EL (cell line): Measurements from ENCODE around the gene HNMT.
A peak's percentile ranks its signal among the peaks of the same experiment; 100 is the strongest.
"Not testable (repeated sequence)": the region's sequence is repeated elsewhere in the genome, so short reads cannot be mapped to it uniquely, and the experiment has no call there.

Source experiments
- DNase-seq: peaks from one replicate; pipeline ENCODE4 v3.0.0-alpha.2; 2016

Gene HNMT

DNA sequence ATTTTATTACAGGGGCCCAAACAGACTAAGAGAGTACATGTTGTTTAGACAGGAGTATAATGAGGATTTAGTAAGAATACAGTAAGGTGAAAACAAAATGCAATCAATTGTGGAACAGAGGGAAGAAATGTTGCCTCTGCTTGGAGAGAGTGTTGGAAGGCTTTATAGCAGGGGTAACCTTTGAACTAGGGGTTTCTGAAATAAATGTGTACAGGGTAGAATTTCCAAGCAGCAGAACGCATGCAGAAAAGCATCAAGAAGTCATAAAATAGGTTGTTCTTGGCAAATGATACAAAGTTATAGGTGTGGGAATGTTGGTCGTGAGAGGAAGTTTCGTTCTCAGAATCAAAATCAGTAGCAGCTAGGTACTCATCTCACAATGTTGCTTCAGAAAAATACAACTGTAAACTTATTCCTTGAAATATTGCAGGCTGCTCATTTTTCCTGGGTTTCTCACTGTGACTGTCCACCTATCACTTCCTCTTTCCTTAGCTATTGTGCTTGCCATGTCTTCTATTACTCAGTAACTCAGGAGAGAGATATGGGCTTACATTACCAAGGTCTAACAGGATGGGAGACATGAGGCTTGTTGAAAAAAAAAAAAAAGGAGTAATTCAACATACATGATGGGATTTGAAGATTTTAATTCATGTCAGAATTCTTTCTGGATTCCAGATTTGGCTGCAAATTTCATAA is 17.1 kb upstream of the HNMT start:
- DNase-seq = no peak

DNA sequence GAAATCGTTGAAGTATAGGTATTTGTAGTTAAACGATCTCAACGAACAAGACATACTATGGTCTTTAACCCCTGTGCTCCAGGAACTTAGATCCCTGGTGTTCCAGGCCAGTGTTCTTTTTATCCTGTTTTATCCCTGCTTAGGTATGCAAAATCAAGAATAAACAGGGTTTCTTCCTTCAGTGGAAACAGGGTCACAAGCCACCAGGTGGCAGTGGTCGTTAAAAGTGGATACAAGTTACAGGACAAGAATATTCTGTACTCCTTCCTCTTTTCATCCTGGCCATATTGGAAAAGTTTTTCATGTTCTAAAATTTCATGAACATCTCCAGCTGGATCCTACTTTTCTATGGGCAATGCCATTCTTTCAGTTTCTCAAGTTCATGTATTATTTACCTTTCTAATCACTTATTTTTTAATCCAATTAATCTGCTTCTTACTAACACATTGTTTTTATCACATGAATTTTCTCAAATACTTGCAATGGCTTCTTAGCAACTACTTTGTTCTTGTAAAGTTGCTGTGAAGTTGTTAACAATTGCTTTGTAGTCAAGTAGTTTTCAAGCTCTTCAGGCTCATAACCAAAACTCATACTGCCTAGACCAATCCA is 16.4 kb upstream of the HNMT start:
- peak; percentile 58 for DNase-seq

DNA sequence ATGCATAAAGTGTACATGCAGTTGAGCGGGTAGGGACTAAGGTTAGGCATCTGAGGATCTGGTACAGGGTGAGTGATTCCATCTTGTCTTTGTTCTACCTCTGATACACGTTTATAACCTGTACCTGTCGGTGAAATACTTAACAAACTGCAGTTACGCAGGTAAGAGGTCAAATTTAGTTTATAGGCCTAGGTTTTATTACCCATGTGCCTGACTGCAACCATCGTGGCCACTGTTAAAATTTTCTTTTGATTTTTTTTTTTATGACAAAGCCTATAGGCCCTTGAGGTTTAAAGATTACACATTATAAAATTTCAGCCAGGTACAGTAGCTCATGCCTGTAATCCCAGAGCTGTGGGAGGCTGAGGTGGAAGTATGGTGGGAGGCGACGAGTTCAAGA is 15.4 kb upstream of the HNMT start:
- DNase-seq = no peak

DNA sequence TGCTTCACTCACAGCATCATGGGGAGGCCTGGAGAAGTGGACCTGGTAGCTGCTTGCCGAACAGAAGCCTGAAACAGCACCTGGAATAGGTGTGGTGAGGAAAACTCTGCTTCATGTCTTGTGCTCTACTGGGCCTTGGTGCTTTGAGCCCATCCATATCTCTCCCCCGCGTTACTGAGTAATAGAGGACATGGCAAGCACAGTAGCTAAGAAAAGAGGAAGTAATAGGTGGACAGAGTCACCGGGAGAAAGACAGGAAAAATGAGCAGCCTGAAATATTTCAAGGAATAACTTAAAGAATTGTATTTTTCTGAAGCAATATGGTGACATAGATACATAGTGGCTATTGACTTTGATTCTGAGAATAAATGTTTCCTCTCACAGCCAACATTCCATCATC is 14.0 kb upstream of the HNMT start:
- no peak for DNase-seq

DNA sequence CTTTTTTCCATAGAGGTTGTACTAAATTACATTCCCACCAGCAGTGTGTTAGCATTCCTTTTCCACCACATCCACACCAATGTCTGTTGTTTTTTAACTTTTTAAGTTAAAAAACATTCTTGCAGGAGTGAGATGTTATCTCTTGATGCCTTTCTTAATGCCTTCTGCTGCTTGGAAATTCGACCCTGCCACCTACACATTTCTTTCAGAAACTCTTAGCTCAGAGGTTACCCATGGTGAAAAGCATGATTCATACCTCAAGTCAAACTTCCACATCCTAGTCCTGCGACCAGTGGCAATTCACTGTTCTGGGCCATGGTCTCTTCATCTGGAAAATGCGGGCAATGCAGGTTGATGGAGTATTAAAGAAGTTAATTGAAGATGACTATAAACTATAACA is 12.7 kb upstream of the HNMT start:
- DNase-seq = peak; percentile 43

DNA sequence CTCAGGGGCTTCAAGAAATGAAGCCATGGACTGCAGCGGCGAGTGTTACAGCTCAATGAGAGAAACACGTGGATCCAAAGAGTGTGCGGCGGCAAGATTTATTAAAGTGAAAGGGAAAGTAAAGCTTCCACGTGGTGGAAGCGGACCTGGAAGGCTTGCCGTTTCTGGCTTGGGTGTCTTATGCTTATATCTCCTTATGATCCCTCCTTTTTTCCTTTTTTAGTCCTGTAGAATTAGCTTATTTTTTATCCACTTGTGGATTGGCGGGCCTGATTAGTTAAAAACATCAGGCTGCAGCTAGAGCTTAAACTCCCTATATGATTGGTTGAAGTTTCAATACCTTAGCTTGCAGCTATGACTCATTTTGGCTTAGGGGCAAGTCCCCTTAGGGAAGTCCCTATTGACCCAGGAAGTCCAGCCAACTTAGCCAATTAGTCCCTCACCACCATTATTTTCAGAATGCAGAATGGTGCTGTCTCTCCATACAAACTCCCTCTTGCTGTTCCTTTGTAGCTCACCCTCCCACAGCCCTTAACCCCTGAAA is 11.6 kb upstream of the HNMT start:
- no peak for DNase-seq

DNA sequence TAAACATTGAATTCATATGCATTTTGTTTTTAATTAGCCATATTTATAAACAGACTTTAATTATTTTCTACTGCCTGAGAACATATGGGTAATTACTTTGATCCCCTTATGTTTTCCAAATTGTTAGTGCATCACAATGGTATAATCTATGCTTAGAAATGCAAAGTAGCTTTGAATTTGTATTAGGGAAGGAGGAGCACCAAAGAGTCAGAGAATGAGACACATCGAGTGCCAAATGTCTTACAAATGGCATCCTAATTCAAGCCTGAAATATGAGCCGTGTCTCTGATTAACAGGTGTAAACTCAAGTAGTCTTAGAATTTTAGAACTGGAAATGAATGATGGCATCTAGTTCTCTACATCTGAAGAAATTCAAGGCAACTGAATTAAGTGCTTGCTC is 8.7 kb upstream of the HNMT start:
- DNase-seq = no peak

DNA sequence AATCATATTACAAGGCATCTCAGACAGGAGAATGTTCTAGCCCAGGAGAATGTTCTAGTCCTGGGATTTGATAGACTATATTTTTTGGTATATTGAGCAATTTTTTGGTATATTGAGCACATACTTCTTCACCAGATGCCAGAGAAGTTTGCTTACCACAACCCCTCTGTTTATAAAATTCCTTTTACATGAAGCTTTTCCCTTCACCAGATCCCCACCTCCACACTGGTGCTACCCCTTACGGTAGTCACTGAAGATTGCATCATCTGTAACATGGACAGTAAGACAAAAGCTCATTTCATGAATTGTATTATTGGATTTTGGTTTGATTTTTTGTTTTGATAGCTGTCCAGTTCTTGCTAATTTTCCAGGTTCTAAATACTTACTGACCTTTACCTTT is 7.2 kb upstream of the HNMT start:
- DNase-seq = peak; percentile 84

DNA sequence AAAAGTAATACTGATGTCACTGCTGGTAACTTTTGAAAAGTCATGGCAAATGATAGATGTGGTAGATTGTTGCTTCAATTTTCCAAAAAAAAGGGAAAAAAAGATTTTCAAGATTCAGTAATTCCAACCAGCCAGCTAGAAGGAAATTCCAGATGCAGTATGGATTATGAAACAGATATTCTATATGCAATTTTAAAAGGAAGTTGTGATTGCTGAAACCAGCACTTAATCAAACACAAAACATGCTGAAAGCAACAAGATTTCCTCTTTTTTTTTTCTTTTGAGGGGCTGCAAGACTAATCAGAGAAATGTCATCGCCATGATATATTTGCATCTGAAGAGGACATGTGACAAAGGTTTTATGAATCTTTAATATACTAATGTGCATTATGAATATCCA is 5.1 kb upstream of the HNMT start:
- DNase-seq = no peak

DNA sequence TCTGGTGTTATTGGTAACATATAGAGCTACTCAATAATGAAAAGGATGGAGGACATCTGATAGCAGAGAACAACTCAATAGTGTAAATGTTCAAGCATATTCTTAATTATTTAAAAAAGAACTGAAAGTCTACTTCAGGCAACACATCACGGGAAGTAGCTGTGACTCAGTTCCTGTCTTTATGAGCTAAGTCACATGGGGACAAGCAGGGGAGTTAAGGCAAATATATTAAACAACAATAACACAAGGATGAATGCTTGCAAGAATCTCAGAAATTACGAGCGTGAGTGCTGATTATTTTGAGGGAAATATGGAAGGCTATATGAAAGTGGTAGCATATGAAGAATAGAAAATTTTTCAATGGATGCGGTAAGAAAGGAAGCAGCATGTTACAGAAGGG is 4.0 kb upstream of the HNMT start:
- no peak for DNase-seq

DNA sequence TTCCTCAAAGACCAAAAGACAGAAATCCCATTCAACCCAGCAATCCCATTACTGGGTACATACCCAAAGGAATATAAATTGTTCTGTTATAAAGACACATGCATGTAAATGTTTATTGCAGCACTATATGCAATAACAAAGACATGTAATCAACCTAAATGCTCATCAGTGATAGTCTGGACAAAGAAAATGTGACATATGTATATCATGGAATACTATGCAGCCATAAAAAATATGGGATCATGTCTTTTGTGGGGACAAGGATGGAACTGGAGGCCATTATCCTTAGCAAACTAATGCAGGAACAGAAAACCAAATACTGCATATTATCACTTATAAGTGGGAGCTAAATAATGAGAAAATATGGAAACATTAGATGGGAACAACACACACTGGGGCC is 2.7 kb upstream of the HNMT start:
- no peak for DNase-seq

DNA sequence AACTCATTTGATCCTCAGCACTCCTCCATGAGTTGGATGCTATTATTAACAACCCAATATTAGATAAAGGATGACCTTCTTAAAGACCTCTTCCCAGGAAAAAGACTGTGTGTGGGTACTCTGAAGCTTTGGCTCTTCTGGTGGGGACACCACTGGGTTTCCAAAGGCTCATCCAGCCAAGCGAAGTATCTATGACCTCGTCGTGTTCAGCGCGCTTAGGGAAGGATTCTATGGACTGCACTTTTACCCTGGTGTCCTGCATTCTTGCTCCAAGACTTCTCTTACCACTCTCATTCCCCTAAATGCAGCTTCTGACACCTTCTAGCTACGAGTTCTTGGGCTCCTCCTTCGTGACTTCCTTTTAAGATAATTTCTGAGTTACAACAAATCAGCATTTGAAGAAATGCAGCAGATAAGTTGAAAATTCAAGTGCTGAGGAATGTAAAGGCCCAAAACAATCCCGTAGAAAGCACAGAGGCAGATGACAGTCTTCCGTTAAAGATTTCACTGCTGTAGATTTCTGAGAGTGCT is 673 bp upstream of the HNMT start:
- DNase-seq = no peak

DNA sequence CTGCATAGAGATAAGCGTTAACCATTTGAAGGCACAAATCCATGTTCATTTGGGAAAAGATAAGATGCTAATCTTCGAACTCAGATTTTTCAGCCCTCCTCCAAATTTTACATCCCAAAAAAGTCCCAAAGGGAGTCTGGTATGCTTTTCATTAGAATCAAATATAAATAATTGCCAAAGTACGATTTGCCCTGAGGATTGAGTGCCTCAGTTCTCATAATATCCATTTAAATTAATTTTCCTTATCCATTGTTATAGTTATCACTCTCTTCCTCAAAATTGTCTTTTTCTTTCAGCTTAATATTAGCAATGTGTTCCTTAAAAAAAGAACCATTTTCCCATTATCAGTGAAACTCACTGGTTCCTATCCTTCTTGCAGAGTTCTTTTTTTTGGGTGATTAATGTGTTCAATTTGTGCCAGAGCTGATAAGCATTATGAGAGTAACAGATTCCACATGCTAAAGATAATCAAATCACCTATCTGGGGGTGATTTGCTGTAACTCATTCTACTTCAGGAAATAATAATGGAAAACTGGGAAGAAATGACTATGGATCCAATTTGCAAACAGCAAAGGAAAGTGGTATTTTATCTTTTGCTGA is 686 bp downstream of the HNMT start:
- DNase-seq = no peak

DNA sequence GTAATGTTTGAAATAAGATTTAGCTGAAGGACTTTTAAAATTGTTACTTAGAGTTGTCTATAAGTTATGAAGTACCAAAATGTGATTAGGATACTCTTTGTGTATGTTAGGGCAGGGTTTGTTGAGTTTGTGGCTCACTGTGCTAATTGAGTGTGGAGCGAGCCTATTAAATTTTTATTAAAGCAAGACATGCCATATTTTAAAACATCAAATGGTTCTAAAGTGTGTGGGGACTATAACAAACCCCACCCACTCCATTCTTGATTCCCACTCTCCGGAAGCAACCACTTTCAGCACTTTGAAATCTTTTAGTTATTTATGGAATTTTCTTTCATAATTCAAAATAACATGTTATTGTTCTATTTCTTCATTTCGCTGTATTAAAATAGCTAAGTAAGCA is 1.8 kb downstream of the HNMT start:
- no peak for DNase-seq

DNA sequence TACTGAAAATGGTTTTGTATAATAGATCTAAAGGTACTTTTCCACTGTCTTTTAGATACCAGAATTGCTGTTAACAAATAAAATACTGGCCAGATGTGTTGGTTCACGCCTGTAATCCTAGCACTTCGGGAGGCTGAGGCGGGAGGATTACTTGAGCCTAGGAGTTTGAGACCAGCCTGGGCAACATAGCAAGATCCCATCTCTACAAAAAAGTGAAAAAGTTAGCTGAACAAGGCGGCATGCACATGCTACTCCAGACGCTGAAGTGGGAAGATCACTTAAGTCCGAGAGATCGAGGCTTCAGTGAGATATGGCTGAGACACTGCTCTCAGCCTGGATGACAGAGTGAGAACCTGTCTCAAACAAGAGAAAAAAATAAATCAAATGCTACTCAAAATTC is 2.8 kb downstream of the HNMT start:
- no peak for DNase-seq

DNA sequence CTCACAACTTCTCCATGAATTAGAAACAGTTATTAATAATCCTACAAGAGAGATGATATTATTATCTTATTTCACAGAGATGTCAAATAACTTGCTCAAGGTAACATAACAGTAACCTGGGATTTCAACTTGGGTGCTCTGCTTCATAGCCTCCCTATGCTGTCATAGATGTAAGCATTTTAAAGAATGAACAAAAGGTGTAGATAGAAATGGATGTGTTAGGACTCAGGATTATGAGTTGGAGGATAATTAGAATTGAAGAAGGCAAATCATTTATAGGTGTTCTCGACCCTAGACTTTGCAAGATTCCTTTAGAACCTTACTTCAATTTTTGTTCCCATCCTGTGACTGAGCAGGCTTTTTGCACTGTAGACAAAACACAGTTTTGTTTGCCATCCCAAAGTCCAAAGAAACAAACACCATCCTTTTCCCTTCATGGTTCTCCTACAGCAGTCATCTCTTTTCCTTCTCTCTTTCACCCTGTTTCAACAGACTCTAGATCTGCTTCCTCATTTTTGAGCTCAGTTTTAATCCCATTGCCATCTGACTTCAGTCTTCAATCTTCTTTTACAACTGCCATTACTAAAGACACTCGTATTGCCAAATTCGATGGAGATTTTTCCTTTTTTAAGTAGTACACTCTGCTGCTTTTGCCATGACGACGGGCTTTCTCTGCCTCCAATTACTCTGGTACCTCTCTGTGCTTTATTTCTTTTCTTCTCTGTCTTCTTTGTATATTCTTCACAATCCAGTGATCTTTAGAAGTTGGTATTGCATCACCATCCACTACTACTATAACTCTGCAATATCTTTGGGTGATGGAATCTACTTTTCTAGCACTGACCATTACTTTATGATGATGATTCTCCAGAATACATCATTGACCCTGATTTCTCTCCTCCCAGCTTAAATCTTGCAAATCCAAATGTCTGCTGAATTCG is 4.5 kb downstream of the HNMT start:
- DNase-seq = no peak

DNA sequence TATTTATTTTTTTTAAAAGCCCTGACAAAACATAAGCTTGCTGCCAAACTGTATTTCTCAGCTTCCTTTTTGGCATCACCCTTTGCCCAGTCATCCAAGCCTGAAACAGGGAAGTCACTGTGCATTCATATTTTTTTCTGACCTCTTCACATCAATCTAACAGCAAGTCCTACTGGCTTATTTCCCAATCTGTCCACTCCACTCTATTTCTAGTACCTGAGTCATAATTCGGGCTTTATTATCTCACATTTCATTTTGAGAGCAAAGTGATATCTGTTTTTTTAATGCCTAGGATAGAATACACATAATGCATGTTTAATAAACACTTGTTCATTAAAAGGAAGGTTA is 5.1 kb downstream of the HNMT start:
- peak; percentile 52 for DNase-seq

DNA sequence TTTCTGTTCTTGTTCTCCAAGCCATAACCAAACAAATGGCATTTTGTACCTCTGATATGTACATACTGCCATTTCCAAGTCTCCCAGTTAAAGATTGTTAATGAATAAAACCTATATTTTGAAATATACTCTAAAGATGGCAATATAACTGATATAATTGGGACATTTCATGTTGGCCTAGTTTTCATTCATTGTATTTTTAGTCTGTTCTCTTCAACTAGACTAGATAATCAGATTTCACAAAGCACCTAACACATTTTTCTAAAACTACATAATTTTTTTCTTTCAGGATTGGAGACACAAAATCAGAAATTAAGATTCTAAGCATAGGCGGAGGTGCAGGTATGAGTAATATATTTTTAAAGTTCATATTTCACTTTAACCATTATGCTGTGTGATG is 5.6 kb downstream of the HNMT start:
- DNase-seq = no peak

DNA sequence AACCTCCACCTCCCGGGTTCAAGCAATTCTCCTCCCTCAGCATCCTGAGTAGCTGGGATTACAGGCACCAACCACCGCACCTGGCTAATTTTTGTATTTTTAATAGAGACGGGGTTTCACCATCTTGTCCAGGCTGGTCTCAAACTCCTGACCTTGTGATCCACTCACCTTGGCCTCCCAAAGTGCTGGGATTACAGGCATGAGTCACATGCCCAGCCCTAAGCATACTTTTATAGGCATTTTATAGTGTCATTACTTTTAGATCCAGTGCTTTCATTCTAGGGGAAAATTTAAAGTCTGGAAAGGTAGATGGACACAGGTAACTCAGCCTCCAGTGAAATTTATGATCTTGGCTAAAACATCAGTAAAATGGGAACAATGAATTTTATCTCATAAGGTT is 7.0 kb downstream of the HNMT start:
- not testable (repeated sequence) for DNase-seq

DNA sequence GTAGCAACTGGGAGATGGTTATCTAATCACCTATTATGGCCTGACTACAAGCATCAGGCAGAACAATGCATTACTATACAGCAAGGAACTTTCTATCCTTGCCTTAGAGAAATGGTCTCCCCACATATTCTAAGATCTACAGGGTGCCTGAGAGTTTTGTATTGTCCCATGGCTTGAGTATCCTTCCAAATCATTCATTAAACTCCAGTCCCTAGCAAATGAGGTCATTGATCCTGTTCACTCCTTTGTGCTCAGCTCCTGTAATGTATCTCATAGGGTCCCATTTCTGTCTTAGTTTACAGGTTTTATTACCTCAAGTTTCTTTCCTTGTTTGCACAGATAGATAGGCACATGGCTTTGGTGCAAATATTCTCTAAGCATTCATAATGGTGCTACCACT is 9.0 kb downstream of the HNMT start:
- DNase-seq = no peak

DNA sequence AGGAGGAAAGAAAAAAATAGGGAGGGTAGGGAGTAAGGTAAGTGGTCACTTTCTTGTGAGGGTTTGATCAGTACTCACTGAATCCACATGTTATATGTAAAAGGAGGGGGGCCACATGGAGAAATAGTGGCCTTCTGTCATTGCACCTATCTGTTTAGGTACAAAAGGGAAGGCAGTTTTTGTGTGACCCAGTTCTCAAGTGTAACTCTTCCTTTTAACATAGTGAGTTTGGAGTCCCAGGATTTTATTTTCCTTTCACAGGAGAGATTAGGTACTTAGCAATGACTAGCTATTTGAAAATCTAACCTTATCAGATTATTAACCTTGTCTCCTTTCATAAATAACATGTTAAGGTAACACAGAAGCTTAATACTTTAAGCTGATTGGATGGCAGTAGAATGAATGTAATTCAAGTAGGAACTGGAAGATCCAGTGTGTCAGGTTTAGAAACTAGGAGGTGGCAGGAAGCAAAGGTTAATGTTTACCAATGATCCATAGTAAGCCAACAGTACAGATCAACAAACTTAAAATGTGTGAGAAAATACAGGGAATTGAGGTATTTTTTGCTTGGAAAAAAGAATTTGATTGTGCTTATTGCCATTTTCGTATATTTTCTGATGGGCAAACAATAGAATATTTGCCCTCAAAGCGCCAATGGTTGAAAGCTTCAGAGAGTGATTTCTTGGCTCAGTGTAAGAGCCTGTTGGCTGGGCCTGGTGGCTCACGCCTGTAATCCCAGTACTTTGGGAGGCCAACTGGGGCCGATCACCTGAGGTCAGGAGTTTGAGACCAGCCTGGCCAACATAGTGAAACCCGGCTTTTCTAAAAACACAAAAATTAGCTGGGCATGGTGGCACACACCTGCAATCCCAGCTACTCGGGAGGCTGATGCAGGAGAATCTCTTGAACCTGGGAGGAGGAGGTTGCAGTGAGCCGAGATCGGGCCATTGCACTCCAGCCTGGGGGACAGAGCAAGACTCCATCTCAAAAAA is 11.3 kb downstream of the HNMT start:
- DNase-seq = no peak

DNA sequence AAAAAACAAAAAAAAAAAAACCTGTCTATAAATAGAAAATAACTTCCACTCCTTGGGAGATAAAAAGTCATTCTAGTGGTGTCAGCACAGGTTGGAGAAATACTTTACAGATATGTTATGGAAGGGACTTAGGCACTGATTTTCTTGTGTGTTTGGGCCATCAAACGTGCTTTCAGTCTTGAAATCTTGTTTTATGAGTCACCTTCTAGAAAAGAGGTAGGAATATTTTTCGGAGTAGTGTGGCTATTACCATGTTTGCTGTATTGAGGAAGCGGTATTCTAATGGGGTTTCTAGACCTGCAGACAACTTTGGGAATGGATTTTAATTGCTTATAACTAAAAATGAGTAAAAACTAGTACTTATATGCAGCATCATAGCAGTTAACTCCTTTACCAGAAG is 12.0 kb downstream of the HNMT start:
- no peak for DNase-seq
